DMS153 (cell line): ENCODE measurements around the gene EXTL1.
"Not testable (repeated sequence)": the region's sequence is repeated elsewhere in the genome, so short reads cannot be mapped to it uniquely, and the experiment has no call there.

ENCODE experiments used
- DNase-seq: peaks from one replicate; lab custom pipeline; 2025; lab: John Stamatoyannopoulos, UW

The EXTL1 gene, protein sequence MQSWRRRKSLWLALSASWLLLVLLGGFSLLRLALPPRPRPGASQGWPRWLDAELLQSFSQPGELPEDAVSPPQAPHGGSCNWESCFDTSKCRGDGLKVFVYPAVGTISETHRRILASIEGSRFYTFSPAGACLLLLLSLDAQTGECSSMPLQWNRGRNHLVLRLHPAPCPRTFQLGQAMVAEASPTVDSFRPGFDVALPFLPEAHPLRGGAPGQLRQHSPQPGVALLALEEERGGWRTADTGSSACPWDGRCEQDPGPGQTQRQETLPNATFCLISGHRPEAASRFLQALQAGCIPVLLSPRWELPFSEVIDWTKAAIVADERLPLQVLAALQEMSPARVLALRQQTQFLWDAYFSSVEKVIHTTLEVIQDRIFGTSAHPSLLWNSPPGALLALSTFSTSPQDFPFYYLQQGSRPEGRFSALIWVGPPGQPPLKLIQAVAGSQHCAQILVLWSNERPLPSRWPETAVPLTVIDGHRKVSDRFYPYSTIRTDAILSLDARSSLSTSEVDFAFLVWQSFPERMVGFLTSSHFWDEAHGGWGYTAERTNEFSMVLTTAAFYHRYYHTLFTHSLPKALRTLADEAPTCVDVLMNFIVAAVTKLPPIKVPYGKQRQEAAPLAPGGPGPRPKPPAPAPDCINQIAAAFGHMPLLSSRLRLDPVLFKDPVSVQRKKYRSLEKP

GRCh38 chr1:26021647-26022403, at the start of gene EXTL1:
TSS of gene EXTL1 (plus strand) at chr1:26021775. CDS start at chr1:26022647, 872 bp downstream.
- no peak for DNase-seq

DNA sequence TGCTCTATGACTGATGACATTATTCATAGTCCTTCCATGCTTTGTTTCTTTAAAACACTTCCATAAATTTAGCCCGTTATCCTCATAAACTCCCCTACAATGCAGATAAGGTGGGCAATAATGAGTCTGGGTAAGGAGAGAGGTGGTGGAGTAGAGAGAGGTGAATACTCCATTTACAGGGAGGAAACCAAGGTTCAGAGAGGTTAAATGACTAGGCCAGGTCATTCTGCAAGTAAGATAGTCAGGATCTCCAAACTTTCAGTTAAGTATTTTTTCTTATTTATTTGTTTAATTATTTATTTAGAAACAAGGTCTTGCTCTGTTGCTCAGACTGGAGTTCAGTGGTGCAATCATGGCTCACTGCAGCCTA, 49.8 kb upstream of the EXTL1 start:
- DNase-seq: no peak

- no peak for DNase-seq
Measured at GRCh38 chr1:25973610-25974321, 47.8 kb upstream of the EXTL1 start.

DNA sequence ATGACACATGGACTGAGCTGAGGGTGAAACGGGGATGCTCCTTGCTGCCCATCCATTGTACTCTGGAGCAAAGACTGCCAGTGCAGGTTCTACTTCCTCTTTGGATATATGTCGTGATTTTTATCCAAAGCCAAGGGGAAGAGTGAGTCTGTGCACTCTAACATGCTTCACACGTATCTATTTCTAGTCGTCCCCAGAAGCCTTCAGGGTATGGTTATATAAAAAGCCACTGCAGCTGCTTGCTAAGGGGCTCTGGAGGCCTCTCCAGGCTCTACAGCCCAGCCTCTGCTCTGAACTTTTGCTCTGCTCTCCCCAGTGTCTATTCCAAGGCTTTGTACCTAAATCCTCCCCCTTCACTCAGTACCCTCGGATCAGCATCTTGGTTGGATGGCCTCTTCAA, 43.8 kb upstream of the EXTL1 start:
- no peak for DNase-seq

- no peak for DNase-seq
Measured at GRCh38 chr1:25978403-25978802, 43.2 kb upstream of the EXTL1 start.

- DNase-seq: no peak
Measured at GRCh38 chr1:25979210-25979609, 42.4 kb upstream of the EXTL1 start.

- DNase-seq: no peak
Measured at GRCh38 chr1:25985171-25985570, 36.4 kb upstream of the EXTL1 start.

DNA sequence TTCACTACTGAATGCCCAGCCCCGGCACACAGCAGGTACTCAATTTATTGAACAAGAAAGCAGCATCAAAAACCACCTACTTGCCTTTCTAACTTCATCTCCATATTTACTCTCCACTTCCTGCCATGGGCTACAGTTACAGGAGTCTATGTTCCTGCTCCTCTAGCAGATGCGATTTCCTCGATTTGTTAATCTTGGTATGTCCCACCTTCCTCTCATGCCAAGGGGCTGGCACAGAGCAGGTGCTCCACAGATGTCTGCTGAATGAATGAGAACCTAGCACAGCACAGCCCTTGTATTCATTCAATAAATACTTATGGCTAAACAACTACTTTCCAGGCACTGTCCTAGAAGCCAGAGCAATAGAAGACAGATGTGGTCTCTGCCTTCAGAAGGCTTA, 35.9 kb upstream of the EXTL1 start:
- no peak for DNase-seq

- DNase-seq: not testable (repeated sequence)
Measured at GRCh38 chr1:25986773-25987172, 34.8 kb upstream of the EXTL1 start.

DNA sequence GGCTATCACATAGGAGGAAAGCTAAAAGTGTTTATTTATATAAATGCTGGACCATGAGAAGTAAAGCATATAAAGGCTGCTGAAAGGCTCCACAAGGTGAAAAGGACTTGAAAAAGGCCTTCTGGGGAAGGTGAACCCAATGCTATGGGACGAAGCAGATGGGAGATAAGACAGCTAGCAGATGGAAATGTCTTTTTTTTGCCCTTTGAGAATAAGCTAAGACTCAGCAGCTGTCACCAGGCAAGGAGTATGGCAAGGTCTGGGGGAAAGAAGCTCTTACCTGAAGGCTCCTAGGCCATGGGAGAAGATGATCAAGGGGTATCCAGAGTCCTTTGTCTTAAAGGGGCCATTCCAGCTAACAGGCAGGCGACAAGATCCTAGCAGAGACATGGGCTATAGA, 33.6 kb upstream of the EXTL1 start:
- DNase-seq: no peak

- DNase-seq: no peak
Measured at GRCh38 chr1:25989440-25990234, 31.9 kb upstream of the EXTL1 start.

- no peak for DNase-seq
Measured at GRCh38 chr1:25990251-25990650, 31.3 kb upstream of the EXTL1 start.

DNA sequence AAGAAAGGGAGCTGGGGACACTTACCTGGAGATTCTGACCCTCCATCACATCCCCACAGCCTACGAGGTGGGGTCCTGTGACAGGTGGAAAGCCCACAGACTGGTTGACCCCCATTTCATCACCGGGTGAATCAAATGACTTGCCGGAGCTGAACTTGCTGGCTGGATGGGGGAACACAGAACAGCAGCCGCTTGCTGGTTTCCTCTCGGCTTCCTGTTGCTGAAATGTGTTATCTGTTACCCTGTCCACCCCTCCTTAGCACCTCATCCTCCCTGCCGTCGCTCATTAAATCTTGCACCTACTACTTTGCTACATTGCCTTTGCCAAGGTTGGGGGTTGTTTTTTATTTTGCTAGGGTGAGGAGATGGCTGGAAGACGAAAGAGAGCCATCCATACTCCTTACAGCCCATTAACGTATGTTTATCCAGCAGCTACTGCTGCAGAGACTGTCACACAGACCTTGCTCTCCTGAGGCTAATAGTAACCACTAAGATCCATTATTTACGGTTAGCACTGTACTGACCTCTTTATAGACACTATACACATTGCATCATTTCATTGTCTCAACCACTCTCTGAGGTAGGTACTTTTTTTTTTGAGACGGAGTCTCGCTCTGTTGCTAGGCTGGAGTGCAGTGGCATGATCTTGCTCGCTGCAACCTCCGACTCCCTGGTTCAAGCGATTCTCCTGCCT, 30.7 kb upstream of the EXTL1 start:
- DNase-seq: no peak

- no peak for DNase-seq
Measured at GRCh38 chr1:25991937-25992688, 29.5 kb upstream of the EXTL1 start.

GRCh38 chr1:25992689-25993171, 28.8 kb upstream of the EXTL1 start:
- DNase-seq: no peak

GRCh38 chr1:25993197-25993951, 28.2 kb upstream of the EXTL1 start:
- DNase-seq: no peak

DNA sequence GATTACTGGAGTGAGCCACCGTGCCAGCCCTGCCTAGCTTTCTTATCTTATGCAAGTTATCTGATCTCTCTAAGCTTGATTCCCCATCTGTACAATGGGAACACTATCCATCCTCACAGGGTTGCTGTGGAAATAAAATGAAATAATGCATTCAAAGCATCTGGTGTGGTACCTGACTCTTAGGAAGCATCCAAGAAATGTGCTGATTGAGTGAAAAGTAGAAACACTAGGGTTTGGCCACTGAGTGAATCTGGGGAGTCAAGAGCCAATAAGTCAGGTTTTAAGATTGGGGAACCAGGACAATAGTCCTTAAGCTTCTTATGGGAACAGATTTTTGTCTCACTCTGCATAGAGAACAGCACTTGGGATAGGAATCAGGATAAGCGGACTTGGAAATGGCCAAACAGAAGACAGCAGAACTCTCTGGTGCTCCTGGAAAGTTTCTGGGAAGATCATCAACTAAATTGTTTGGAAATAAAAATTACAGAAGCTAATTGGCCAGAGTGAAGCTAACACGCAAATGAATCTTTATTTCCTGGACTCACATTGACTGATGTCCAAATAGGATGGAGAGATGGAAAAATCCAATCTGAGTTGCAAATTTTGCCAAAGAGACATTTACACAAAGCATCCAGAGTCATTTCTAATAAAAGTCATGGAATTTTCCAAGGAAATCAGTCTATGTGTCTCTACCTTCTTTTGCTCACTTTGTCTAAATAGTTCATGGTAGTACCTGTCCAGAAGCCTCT, 27.0 kb upstream of the EXTL1 start:
- no peak for DNase-seq
